ENCODE data around the gene GPRC5D. TPM values are rescaled to one million over a fixed set of nuclear protein-coding genes. Genes with fewer than 3 reads are reported as not detected.
A peak's percentile ranks its signal among the peaks of the same experiment; 100 is the strongest.

The GPRC5D gene
- 1 to 10 TPM in 1 of 4 donors, not detected in 3; 1.3 TPM for total RNA-seq

- no peaks in the 10 kb centered on the region for H3K27me3 ChIP-seq
- DNase-seq, result no peak
- H3K4me1 ChIP-seq, result no peaks in the 10 kb centered on the region
- TF ChIP-seq POLR2A (IDR thresholded peaks at IDR 0.05), result no peak
- TF ChIP-seq, protein P1, sequence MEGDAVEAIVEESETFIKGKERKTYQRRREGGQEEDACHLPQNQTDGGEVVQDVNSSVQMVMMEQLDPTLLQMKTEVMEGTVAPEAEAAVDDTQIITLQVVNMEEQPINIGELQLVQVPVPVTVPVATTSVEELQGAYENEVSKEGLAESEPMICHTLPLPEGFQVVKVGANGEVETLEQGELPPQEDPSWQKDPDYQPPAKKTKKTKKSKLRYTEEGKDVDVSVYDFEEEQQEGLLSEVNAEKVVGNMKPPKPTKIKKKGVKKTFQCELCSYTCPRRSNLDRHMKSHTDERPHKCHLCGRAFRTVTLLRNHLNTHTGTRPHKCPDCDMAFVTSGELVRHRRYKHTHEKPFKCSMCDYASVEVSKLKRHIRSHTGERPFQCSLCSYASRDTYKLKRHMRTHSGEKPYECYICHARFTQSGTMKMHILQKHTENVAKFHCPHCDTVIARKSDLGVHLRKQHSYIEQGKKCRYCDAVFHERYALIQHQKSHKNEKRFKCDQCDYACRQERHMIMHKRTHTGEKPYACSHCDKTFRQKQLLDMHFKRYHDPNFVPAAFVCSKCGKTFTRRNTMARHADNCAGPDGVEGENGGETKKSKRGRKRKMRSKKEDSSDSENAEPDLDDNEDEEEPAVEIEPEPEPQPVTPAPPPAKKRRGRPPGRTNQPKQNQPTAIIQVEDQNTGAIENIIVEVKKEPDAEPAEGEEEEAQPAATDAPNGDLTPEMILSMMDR (IDR thresholded peaks at IDR 0.05), result no peak
- no peak within 1 kb of the TSS for H3K27ac ChIP-seq
- H3K4me3 ChIP-seq, result no peak within 1 kb of the TSS
- no peaks in the 10 kb centered on the region for H3K9me3 ChIP-seq
- no peaks in the 10 kb centered on the region for H3K36me3 ChIP-seq
Measured at GRCh38 chr12:12952036-12952435, at the start of gene GPRC5D. GPRC5D (minus strand) TSS chr12:12952170; CDS start chr12:12950384, 1,786 bp downstream.

- H3K4me3 ChIP-seq, result peak overlapping the region; percentile 65 to 93 (median 82)
- no peak for DNase-seq
Measured at GRCh38 chr12:13001775-13002040, 49.7 kb upstream of the GPRC5D start.

GRCh38 chr12:13000925-13001774, 49.2 kb upstream of the GPRC5D start:
- no peaks in the 10 kb centered on the region for H3K9me3 ChIP-seq
- no peak for TF ChIP-seq POLR2A (IDR thresholded peaks at IDR 0.05)
- TF ChIP-seq, protein P1 (IDR thresholded peaks at IDR 0.05), result peak in 5 of 6 experiments; percentile 23 to 46 (median 34)
- peak overlapping the region; percentile 85 to 98 (median 92) for H3K27ac ChIP-seq
- H3K27me3 ChIP-seq, result no peaks in the 10 kb centered on the region
- H3K4me3 ChIP-seq, result peak overlapping the region; percentile 65 to 93 (median 82)
- H3K36me3 ChIP-seq, result no peaks in the 10 kb centered on the region
- DNase-seq, result peak; percentile 58 to 80 (median 75)
- H3K4me1 ChIP-seq, result peaks cover 0 to 27% (median 3%) of the 10 kb centered on the region in 4 donors

More at GRCh38 chr12:13001775-13002040, 49.7 kb upstream of the GPRC5D start:
- no peaks in the 10 kb centered on the region for H3K27me3 ChIP-seq
- H3K27ac ChIP-seq, result peak overlapping the region; percentile 85 to 98 (median 92)
- TF ChIP-seq POLR2A (IDR thresholded peaks at IDR 0.05), result no peak
- TF ChIP-seq, protein P1 (IDR thresholded peaks at IDR 0.05), result no peak
- H3K36me3 ChIP-seq, result no peaks in the 10 kb centered on the region
- H3K9me3 ChIP-seq, result no peaks in the 10 kb centered on the region
- H3K4me1 ChIP-seq, result peaks cover 0 to 26% (median 3%) of the 10 kb centered on the region in 4 donors

DNA sequence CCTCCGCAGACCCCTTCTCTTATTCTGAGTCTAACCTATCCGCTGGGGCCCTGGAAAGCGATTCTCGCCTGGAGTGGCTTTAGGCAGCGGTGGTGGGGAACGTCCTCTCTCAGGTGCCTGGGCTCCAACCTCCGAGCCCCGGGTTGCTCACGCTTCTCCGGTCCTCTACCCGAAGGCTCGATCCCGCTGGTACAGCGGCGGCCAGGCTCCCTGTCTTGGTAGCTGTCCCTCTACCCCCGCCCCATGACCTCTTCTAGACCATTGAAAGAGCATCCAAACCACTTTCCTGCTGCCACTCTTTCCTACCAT, 48.6 kb upstream of the GPRC5D start:
- peak overlapping the region; percentile 65 to 93 (median 82) for H3K4me3 ChIP-seq
- TF ChIP-seq, protein P1 (IDR thresholded peaks at IDR 0.05), result no peak
- no peak for TF ChIP-seq POLR2A (IDR thresholded peaks at IDR 0.05)
- no peaks in the 10 kb centered on the region for H3K27me3 ChIP-seq
- peak overlapping the region; percentile 85 to 98 (median 92) for H3K27ac ChIP-seq
- no peaks in the 10 kb centered on the region for H3K9me3 ChIP-seq
- H3K36me3 ChIP-seq, result no peaks in the 10 kb centered on the region
- no peak for DNase-seq
- H3K4me1 ChIP-seq, result peaks cover 0 to 27% (median 3%) of the 10 kb centered on the region in 4 donors

- H3K4me1 ChIP-seq, result peaks cover 0 to 27% (median 3%) of the 10 kb centered on the region in 4 donors
- no peaks in the 10 kb centered on the region for H3K9me3 ChIP-seq
- TF ChIP-seq, protein P1 (IDR thresholded peaks at IDR 0.05), result peak in 2 of 6 experiments; percentile 7 to 29
- TF ChIP-seq POLR2A (IDR thresholded peaks at IDR 0.05), result peak; percentile 57 to 95
Measured at GRCh38 chr12:12999959-13000615, 48.1 kb upstream of the GPRC5D start, which contains the start of gene HEBP1. HEBP1 (minus strand) TSS chr12:13000265; CDS start chr12:13000114, 151 bp downstream.

More at GRCh38 chr12:12999959-13000615, 48.1 kb upstream of the GPRC5D start, which contains the start of gene HEBP1:
- peak; percentile 96 to 99 (median 98) for DNase-seq
- peak within 1 kb of the TSS; percentile 87 to 98 (median 93) for H3K27ac ChIP-seq
- no peaks in the 10 kb centered on the region for H3K36me3 ChIP-seq
- H3K4me3 ChIP-seq, result peak within 1 kb of the TSS; percentile 65 to 93 (median 82)
- H3K27me3 ChIP-seq, result no peaks in the 10 kb centered on the region

All from Peyer's patch (tissue), 4 donors.